PFSK-1 (cell line): ENCODE data around the gene CCDC85C.

Source experiments
- FOXP2 ChIP-seq: optimal IDR thresholded peaks from 2 replicates; pipeline ENCODE3; 2011; ENCODE audit warnings: borderline replicate concordance, control low read depth, inconsistent platforms; ENCODE audit not compliant: insufficient read depth; ENCODE audit errors: extremely low read length, extremely low read depth
- POLR2AphosphoS5 ChIP-seq: IDR thresholded peaks from 2 replicates; pipeline ENCODE4 v1.6.1; 2012; ENCODE audit warnings: low read depth, mild to moderate bottlenecking, control low read depth, low read length, moderate library complexity
- SIN3A ChIP-seq: IDR thresholded peaks from 2 replicates; pipeline ENCODE4 v1.6.1; 2012; ENCODE audit warnings: mild to moderate bottlenecking, low read length, moderate library complexity, borderline replicate concordance; ENCODE audit not compliant: insufficient read depth
- TAF1 ChIP-seq: IDR thresholded peaks from 2 replicates; pipeline ENCODE4 v1.6.1; 2012; ENCODE audit warnings: low read length, control low read depth, borderline replicate concordance; ENCODE audit not compliant: insufficient read depth
- TF ChIP-seq, protein P1 (sequence below), 2 experiments: IDR thresholded peaks; 2 replicates each; pipeline versions ENCODE4 v1.6.1 to v1.8.0; 2011 to 2012; ENCODE audit warnings: low read depth in 2 of 2, low read length in 2 of 2, control low read depth in 1 of 2, inconsistent platforms in 1 of 2, mild to moderate bottlenecking in 1 of 2, moderate library complexity in 1 of 2; ENCODE audit not compliant: insufficient read depth in 1 of 2

Gene CCDC85C

DNA sequence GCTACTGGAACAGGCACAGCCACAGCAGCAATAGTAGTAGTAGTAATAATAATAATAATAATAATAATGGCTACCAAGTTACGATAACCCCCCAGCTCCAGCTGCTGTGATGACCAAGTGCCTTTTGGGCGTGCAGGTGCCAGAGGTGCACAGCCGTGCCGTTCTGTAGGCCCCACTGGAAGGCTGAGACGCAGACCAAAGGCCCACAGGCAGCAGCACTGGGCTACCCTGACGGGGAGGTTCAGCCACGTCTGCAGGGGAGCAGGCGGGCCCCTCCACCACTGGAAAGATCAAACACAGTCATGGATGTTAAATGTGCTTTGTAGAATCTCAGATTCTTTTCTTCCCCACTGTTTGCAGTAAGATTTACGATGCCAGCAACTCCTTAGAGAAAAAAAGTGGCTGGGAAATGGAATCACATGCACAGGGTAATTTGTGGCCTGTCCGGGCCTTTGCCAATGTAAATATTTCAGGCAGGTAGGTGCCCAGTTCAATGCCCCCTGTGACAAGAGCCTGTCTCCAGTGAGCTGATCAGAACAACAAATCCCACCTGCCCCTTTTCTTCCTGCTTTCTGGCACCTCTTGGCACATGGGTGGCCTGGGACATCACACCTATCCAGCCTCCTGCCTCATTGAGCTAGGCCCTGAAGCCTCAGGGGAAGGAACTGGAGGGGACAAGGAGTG is 32.6 kb downstream of the CCDC85C start:
- TF ChIP-seq FOXP2 (no peak), SIN3A (no peak), POLR2AphosphoS5 (no peak), TAF1 (no peak)
- TF ChIP-seq, protein P1, sequence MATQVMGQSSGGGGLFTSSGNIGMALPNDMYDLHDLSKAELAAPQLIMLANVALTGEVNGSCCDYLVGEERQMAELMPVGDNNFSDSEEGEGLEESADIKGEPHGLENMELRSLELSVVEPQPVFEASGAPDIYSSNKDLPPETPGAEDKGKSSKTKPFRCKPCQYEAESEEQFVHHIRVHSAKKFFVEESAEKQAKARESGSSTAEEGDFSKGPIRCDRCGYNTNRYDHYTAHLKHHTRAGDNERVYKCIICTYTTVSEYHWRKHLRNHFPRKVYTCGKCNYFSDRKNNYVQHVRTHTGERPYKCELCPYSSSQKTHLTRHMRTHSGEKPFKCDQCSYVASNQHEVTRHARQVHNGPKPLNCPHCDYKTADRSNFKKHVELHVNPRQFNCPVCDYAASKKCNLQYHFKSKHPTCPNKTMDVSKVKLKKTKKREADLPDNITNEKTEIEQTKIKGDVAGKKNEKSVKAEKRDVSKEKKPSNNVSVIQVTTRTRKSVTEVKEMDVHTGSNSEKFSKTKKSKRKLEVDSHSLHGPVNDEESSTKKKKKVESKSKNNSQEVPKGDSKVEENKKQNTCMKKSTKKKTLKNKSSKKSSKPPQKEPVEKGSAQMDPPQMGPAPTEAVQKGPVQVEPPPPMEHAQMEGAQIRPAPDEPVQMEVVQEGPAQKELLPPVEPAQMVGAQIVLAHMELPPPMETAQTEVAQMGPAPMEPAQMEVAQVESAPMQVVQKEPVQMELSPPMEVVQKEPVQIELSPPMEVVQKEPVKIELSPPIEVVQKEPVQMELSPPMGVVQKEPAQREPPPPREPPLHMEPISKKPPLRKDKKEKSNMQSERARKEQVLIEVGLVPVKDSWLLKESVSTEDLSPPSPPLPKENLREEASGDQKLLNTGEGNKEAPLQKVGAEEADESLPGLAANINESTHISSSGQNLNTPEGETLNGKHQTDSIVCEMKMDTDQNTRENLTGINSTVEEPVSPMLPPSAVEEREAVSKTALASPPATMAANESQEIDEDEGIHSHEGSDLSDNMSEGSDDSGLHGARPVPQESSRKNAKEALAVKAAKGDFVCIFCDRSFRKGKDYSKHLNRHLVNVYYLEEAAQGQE (IDR thresholded peaks at IDR 0.05; ENCODE audit: insufficient read depth in 1 of 2, low read depth in 2 of 2, low read length in 2 of 2) = no peak

DNA sequence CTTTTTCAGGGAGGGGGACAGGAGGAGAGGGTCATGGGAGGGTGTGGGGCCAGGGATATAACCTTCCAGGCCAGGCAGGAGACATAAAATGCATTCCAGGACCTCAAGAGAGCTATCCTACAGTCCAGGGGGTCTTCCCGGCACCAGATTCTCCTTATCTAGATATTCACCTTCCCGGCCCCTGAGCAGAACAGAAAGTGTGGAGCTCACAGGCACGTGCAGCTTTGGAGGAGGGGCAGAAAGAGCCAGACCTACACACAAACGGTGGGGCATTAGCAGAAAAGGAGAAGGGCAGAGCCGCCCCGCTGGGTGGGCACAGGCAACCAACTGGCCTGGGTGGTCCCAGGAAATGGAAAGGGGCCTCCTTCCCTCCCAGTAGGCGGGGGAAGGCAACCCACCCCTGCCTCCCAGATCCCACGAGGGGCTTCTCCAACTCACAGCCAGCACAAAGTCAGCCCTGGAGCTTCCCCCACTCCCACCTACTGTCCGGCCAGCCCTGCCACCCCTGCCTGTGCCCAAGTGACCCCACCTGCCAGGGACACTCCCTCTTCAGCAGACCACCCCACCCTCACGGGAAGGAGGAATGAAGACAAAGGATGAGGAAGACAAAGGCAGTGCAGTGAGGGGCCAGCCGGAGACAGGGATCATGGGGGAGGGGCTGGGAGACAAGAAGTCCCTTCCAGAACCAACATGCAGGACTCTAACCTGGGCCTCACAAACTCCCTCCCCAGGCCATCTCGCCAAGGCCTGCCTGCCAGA is 33.3 kb downstream of the CCDC85C start:
- TF ChIP-seq, protein P1 (IDR thresholded peaks at IDR 0.05; ENCODE audit: insufficient read depth in 1 of 2, low read depth in 2 of 2, low read length in 2 of 2) = no peak
- TF ChIP-seq POLR2AphosphoS5 (no peak), FOXP2 (no peak), TAF1 (no peak), SIN3A (no peak)

DNA sequence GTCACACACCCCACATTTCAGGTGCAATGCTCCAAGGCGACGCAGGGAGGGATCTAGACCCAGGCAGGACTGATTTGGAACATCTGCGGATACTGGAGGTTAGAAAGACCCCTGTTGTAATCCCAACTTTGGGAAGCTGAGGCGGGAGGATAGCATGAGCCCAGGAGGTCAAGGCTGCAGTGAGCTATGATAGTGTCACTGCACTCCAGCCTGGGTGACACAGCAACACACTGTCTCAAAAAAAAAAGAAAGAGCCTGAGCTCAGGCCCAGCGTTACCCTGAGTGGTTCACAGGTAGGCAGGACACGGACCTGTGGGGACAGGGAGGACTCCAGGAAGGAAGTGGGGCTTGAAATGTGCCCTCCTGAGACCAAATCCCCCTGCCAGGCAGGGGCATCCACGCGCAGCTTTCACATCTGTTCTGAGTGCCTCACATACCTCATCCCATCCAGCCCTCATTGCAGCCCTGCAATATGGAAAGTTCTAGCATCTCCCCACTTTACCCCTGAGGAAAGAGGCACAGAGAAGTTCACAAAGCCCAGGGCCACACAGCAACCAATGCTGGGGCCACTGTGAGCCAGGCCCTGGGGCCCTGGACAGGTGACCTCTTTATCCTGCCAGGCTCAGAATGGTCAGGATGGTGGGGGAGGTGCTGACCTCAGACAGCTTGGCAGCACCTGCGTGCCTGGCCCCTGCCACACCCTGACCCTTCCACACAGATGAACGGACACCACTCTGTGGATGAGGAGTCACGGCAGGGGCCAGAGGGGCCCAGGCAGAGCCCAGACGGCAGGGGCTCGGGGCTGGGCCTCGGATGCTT is 34.1 kb downstream of the CCDC85C start:
- no peak for TF ChIP-seq TAF1
- no peak for TF ChIP-seq POLR2AphosphoS5
- TF ChIP-seq FOXP2 = no peak
- no peak for TF ChIP-seq SIN3A
- TF ChIP-seq, protein P1 (IDR thresholded peaks at IDR 0.05; ENCODE audit: insufficient read depth in 1 of 2, low read depth in 2 of 2, low read length in 2 of 2) = no peak

DNA sequence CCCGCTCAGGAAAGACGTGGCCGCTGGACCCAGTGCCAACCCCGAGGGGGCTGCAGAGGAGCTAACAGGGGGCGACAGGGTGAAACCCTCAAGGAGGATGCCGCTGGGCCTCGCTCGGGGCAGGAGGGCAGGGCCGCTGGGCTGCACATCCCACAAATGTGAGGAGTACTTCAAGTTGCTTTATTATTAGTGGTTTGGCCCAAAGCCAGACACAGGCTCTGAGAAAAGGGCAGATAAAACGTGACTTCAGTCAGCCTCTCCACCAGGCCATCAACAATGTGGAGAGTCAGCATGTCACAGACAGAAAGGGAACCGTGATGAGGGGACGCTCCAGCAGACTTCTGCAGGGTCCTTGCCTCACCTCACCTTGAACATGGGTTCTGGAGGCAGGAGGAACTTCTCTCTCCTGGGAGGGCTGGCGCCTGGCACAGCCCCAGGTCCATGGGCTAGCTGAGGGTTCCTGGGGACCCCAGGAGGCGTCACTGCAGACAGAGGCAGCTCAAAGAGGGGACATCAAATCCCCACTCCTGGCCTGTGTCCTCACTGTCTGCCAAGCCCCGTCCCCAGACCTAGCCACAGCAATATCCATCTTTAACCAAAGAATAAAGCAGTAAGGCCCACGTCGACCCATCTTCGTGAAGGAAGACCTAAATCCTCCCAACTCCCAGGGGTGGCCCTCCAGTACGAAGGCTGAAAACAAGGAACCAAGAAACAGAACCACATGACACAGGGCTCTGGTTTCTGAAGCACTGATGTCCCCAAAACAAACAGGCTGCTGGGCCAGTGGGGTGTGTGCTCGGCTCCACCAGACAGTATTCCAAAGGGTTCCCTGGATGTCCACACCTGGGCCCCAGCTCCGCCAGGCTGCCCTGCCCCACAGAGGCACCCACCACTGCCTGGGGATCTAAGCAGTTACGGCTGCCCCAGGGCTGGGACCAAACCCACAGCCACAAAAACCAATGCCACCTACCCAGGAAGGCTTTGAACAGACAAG is 35.1 kb downstream of the CCDC85C start:
- TF ChIP-seq POLR2AphosphoS5 = no peak
- no peak for TF ChIP-seq TAF1
- TF ChIP-seq FOXP2 = no peak
- TF ChIP-seq, protein P1 (IDR thresholded peaks at IDR 0.05; ENCODE audit: insufficient read depth in 1 of 2, low read depth in 2 of 2, low read length in 2 of 2) = no peak
